HG03103 (cell line): ENCODE results near the gene LYG2.
"Not testable (repeated sequence)": the region's sequence is repeated elsewhere in the genome, so short reads cannot be mapped to it uniquely, and the experiment has no call there.

Experiments
- ATAC-seq: cut with Tn5 transposase; IDR thresholded peaks from one replicate; pipeline ENCODE4 v1.9.1; 2021; ENCODE audit warnings: low read depth; ENCODE audit not compliant: unreplicated experiment

The LYG2 gene

GRCh38 chr2:99255491-99256318 is at the start of gene LYG2:
LYG2 (minus strand) TSS chr2:99255666; CDS start chr2:99254260, 1,406 bp downstream.
- no peak for ATAC-seq

GRCh38 chr2:99301097-99301496 is 45.6 kb upstream of the LYG2 start, which contains the start of gene LYG1:
LYG1 (minus strand) TSS chr2:99301197; CDS start chr2:99295670, 5,527 bp downstream.
- not testable (repeated sequence) for ATAC-seq

GRCh38 chr2:99299580-99299979 is 44.1 kb upstream of the LYG2 start:
- no peak for ATAC-seq

- no peak for ATAC-seq
Measured at GRCh38 chr2:99297994-99298393, 42.5 kb upstream of the LYG2 start.

GRCh38 chr2:99285526-99285925 is 30.1 kb upstream of the LYG2 start:
- no peak for ATAC-seq

- no peak for ATAC-seq
Measured at GRCh38 chr2:99279969-99280695, 24.7 kb upstream of the LYG2 start.

GRCh38 chr2:99278793-99279291 is 23.4 kb upstream of the LYG2 start:
- no peak for ATAC-seq

- not testable (repeated sequence) for ATAC-seq
Measured at GRCh38 chr2:99278195-99278765, 22.8 kb upstream of the LYG2 start.

GRCh38 chr2:99275882-99276281 is 20.4 kb upstream of the LYG2 start:
- no peak for ATAC-seq

- ATAC-seq, result no peak
Measured at GRCh38 chr2:99261242-99261641, 5.8 kb upstream of the LYG2 start.

GRCh38 chr2:99260184-99260583 is 4.7 kb upstream of the LYG2 start:
- ATAC-seq, result no peak

- no peak for ATAC-seq
Measured at GRCh38 chr2:99259465-99259864, 4.0 kb upstream of the LYG2 start.

- no peak for ATAC-seq
Measured at GRCh38 chr2:99256677-99257076, 1.2 kb upstream of the LYG2 start.

- ATAC-seq, result no peak
Measured at GRCh38 chr2:99249951-99250350, 5.5 kb downstream of the LYG2 start.

GRCh38 chr2:99242151-99242550 is 13.3 kb downstream of the LYG2 start:
- no peak for ATAC-seq

GRCh38 chr2:99240431-99240830 is 15.0 kb downstream of the LYG2 start:
- ATAC-seq, result no peak

- no peak for ATAC-seq
Measured at GRCh38 chr2:99238599-99238998, 16.9 kb downstream of the LYG2 start.

GRCh38 chr2:99233177-99233576 is 22.3 kb downstream of the LYG2 start:
- ATAC-seq, result not testable (repeated sequence)

- ATAC-seq, result no peak
Measured at GRCh38 chr2:99217929-99218501, 37.5 kb downstream of the LYG2 start.

- no peak for ATAC-seq
Measured at GRCh38 chr2:99216096-99216495, 39.4 kb downstream of the LYG2 start.

GRCh38 chr2:99205491-99205890 is 50.0 kb downstream of the LYG2 start:
- no peak for ATAC-seq
